ENCODE data around the gene ARMS2.

DNA sequence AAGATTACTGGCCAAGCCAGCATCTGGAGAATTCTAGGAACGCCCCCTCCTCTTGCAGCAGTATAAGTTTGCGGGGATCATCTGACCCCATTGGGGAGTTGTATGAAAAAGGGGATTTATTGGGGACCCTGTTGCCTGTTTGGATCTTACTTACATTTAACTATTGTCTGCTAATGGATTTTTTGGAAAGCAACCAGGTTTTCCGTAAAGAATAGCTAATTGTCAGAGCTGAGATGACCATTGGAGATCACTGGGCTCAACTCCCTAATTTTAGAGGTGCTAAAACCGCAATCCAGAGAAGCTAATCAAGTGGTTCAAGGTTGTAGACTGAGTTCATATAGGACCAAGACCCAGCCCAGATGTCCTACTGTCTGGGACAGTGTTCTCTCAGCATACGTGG, 45.7 kb downstream of the ARMS2 start:
- no peak for TF ChIP-seq POLR2AphosphoS5 (IDR thresholded peaks at IDR 0.05; ENCODE audit: low read depth, low read length)
- no peak for TF ChIP-seq TAF1 (IDR thresholded peaks at IDR 0.05; ENCODE audit: borderline replicate concordance, insufficient read depth, low read length)
- no peak for TF ChIP-seq SIN3A (IDR thresholded peaks at IDR 0.05; ENCODE audit: borderline replicate concordance, insufficient read depth, low read length)
- TF ChIP-seq, protein P1, sequence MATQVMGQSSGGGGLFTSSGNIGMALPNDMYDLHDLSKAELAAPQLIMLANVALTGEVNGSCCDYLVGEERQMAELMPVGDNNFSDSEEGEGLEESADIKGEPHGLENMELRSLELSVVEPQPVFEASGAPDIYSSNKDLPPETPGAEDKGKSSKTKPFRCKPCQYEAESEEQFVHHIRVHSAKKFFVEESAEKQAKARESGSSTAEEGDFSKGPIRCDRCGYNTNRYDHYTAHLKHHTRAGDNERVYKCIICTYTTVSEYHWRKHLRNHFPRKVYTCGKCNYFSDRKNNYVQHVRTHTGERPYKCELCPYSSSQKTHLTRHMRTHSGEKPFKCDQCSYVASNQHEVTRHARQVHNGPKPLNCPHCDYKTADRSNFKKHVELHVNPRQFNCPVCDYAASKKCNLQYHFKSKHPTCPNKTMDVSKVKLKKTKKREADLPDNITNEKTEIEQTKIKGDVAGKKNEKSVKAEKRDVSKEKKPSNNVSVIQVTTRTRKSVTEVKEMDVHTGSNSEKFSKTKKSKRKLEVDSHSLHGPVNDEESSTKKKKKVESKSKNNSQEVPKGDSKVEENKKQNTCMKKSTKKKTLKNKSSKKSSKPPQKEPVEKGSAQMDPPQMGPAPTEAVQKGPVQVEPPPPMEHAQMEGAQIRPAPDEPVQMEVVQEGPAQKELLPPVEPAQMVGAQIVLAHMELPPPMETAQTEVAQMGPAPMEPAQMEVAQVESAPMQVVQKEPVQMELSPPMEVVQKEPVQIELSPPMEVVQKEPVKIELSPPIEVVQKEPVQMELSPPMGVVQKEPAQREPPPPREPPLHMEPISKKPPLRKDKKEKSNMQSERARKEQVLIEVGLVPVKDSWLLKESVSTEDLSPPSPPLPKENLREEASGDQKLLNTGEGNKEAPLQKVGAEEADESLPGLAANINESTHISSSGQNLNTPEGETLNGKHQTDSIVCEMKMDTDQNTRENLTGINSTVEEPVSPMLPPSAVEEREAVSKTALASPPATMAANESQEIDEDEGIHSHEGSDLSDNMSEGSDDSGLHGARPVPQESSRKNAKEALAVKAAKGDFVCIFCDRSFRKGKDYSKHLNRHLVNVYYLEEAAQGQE (IDR thresholded peaks at IDR 0.05; ENCODE audit: insufficient read depth in 1 of 2, low read depth in 2 of 2, low read length in 2 of 2): no peak

Data from PFSK-1 (cell line).